GM23248 (cell line): ENCODE measurements around the gene CEACAM4.

Source experiments
- EZH2 ChIP-seq: fragments of 200-600 bp; sonication (generic); IDR thresholded peaks from 2 replicates; pipeline ENCODE4 v1.6.1; 2018; ENCODE audit warnings: antibody characterized with exemption, mild to moderate bottlenecking; ENCODE audit not compliant: insufficient read depth, poor library complexity, severe bottlenecking
- EZH2phosphoT487 ChIP-seq: fragments of 200-600 bp; sonication (generic); IDR thresholded peaks from 2 replicates; pipeline ENCODE4 v1.6.1; 2018; ENCODE audit warnings: antibody characterized with exemption, moderate library complexity, mild to moderate bottlenecking, low read depth; ENCODE audit not compliant: insufficient read depth

- TF ChIP-seq EZH2 (no peak), EZH2phosphoT487 (no peak)
Observed at GRCh38 chr19:41606215-41606837, 20.5 kb downstream of the CEACAM4 start.
